Fibroblast of lung (primary cell): ENCODE data around the gene IL4. TPM values are rescaled to one million over a fixed set of nuclear protein-coding genes. Genes with fewer than 3 reads are reported as not detected.

ENCODE experiments used
- DNase-seq, 2 donors: peaks; one replicate each; pipeline versions ENCODE4 v3.0.0 to v3.0.0-alpha.2; 2010; ENCODE audit warnings: low read depth in 2 of 2
- H2AFZ ChIP-seq: 2 replicates; pipeline ENCODE4 v1.5.1; 2012; ENCODE audit warnings: low read length, control low read depth, inconsistent platforms
- H3K27ac ChIP-seq: 2 replicates; pipeline ENCODE4 v1.5.1; 2011; ENCODE audit warnings: low read length, control low read depth; ENCODE audit not compliant: insufficient read depth
- H3K27me3 ChIP-seq: 2 replicates; pipeline ENCODE4 v1.5.1; 2011; ENCODE audit warnings: mild to moderate bottlenecking, low read length; ENCODE audit not compliant: control insufficient read depth, insufficient read depth
- H3K36me3 ChIP-seq: 2 replicates; pipeline ENCODE4 v1.5.1; 2011; ENCODE audit warnings: low read length; ENCODE audit not compliant: control insufficient read depth, insufficient read depth
- H3K4me1 ChIP-seq: 2 replicates; pipeline ENCODE4 v1.5.1; 2011; ENCODE audit warnings: low read length; ENCODE audit not compliant: control insufficient read depth, insufficient read depth; ENCODE audit errors: extremely low read depth
- H3K4me2 ChIP-seq: 2 replicates; pipeline ENCODE4 v1.5.1; 2011; ENCODE audit warnings: low read length, control low read depth; ENCODE audit not compliant: insufficient read depth; ENCODE audit errors: extremely low read depth
- H3K4me3 ChIP-seq, 4 experiments: fragments of 200-600 bp in 1 of 4; sonication (generic) in 1 of 4; replicated peaks in 1 of 4; 2 replicates each; pipeline ENCODE4 v1.5.1; 2011 to 2016; ENCODE audit warnings: low read length in 4 of 4, low read depth in 3 of 4, mild to moderate bottlenecking in 3 of 4, control low read depth in 2 of 4, inconsistent platforms in 1 of 4, mixed read lengths in 1 of 4; ENCODE audit not compliant: insufficient read depth in 1 of 4; ENCODE audit errors: control extremely low read depth in 1 of 4
- H3K79me2 ChIP-seq: 2 replicates; pipeline ENCODE4 v1.5.1; 2012; ENCODE audit warnings: mild to moderate bottlenecking, low read length, inconsistent platforms; ENCODE audit not compliant: control insufficient read depth, insufficient read depth
- H3K9ac ChIP-seq: 2 replicates; pipeline ENCODE4 v1.5.1; 2011; ENCODE audit warnings: mild to moderate bottlenecking, low read length, control low read depth; ENCODE audit not compliant: insufficient read depth
- H3K9me3 ChIP-seq: 2 replicates; pipeline ENCODE4 v1.5.1; 2012; ENCODE audit warnings: low read depth, low read length; ENCODE audit not compliant: control insufficient read depth, insufficient read depth
- H4K20me1 ChIP-seq: 2 replicates; pipeline ENCODE4 v1.5.1; 2011; ENCODE audit warnings: low read length; ENCODE audit not compliant: control insufficient read depth, insufficient read depth; ENCODE audit errors: extremely low read depth
- EZH2 ChIP-seq: IDR thresholded peaks from 2 replicates; pipeline ENCODE4 v1.5.1; 2012; ENCODE audit warnings: low read length, control low read depth, mild to moderate bottlenecking; ENCODE audit errors: missing control alignments
- polyA plus RNA-seq, 2 donors: library from polyadenylated mRNA; depleted of rRNA in 1 of 2; stranded (reverse) in 1 of 2; unstranded in 1 of 2; fragments of >200 nt; gene quantifications; 2 replicates each; pipeline ENCODE4 v1.2.1, GENCODE V29; 2011 to 2012; ENCODE audit warnings: missing spikeins in 1 of 2
- total RNA-seq: library from RNA; depleted of rRNA; stranded (reverse); fragments of >200 nt; gene quantifications from 2 replicates; pipeline ENCODE4 v1.2.1, GENCODE V29; 2014
- TF ChIP-seq, protein P1 (sequence below), 2 donors: IDR thresholded peaks in 1 of 2; conservative IDR thresholded peaks in 1 of 2; 1 replicate in 1 of 2; 2 replicates in 1 of 2; pipeline ENCODE4 v1.5.1; 2011 to 2012; ENCODE audit warnings: low read length in 2 of 2, control low read depth in 1 of 2, inconsistent platforms in 1 of 2, low read depth in 1 of 2, mild to moderate bottlenecking in 1 of 2

IL4 gene
- total and polyA plus RNA-seq, 2 donors (not counting 1 experiment from before 2014, with no cell fraction given): not detected

DNA sequence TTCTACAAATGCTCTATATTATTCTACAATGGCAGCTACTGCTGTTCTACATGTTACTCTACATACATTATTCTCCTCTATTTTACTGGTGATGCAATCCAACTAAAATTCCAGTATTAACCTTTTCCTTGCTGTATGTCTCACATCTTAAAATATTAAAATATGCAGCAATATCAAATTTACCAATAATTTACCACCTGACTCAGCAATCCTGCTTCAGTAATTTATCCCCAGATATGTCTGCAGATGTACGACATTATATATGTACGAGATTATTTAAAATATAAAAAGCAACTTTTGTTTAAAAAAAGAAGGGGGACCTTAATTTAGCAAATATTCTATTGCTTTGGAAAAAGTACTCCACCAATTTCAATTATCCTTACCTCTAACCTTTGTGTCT lies 52.0 kb downstream of the IL4 start:
- Histone ChIP-seq H3K27ac (no peak overlapping the region), H3K4me3 (no peak overlapping the region), H3K4me1 (no peaks in the 10 kb centered on the region), H3K9ac (no peak overlapping the region), H3K36me3 (peaks cover 2% of the 10 kb centered on the region), H3K79me2 (no peaks in the 10 kb centered on the region), H2AFZ (no peak overlapping the region), H3K9me3 (no peaks in the 10 kb centered on the region), H3K4me2 (no peak overlapping the region), H3K27me3 (no peaks in the 10 kb centered on the region), H4K20me1 (no peaks in the 10 kb centered on the region)
- TF ChIP-seq, protein P1, sequence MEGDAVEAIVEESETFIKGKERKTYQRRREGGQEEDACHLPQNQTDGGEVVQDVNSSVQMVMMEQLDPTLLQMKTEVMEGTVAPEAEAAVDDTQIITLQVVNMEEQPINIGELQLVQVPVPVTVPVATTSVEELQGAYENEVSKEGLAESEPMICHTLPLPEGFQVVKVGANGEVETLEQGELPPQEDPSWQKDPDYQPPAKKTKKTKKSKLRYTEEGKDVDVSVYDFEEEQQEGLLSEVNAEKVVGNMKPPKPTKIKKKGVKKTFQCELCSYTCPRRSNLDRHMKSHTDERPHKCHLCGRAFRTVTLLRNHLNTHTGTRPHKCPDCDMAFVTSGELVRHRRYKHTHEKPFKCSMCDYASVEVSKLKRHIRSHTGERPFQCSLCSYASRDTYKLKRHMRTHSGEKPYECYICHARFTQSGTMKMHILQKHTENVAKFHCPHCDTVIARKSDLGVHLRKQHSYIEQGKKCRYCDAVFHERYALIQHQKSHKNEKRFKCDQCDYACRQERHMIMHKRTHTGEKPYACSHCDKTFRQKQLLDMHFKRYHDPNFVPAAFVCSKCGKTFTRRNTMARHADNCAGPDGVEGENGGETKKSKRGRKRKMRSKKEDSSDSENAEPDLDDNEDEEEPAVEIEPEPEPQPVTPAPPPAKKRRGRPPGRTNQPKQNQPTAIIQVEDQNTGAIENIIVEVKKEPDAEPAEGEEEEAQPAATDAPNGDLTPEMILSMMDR (conservative IDR thresholded peaks at IDR 0.05 in 1 of 2, IDR thresholded peaks at IDR 0.05 in 1 of 2; ENCODE audit: low read depth in 1 of 2, low read length in 2 of 2): no peak
- TF ChIP-seq EZH2: no peak
- DNase-seq: no peak

DNA sequence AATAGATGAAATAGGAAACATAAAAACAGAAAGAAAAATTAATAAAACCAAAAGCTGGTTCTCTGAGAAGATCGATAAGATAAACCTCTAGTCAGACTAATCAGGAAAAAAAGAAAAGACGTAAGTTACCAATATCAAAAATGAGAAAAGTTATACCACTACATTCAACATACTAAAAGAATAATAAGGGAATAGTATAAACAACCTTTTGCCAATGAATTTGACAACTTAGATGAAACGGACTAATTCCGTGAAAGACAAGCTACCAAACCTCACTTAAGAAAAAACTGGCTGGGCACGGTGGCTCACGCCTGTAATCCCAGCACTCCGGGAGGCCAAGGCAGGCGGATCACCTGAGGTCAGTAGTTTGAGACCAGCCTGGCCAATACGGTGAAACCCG lies 56.1 kb downstream of the IL4 start:
- TF ChIP-seq, protein P1 (conservative IDR thresholded peaks at IDR 0.05 in 1 of 2, IDR thresholded peaks at IDR 0.05 in 1 of 2; ENCODE audit: low read depth in 1 of 2, low read length in 2 of 2): no peak
- TF ChIP-seq EZH2: no peak
- no peak overlapping the region for H3K9ac ChIP-seq

More for the DNA sequence above, 56.1 kb downstream of the IL4 start:
- Histone ChIP-seq H3K27me3 (no peaks in the 10 kb centered on the region), H3K27ac (no peak overlapping the region), H2AFZ (no peak overlapping the region), H4K20me1 (no peaks in the 10 kb centered on the region), H3K36me3 (peaks cover 2% of the 10 kb centered on the region), H3K4me1 (no peaks in the 10 kb centered on the region), H3K79me2 (no peaks in the 10 kb centered on the region), H3K4me2 (no peak overlapping the region), H3K9me3 (no peaks in the 10 kb centered on the region), H3K4me3 (no peak overlapping the region)
- DNase-seq: no peak

Other genes with a start within 250 kb of the IL4 start
- 22.1 and 34.7 TPM in 2 replicates for gene IRF1, start 183.2 kb upstream of the IL4 start, total RNA-seq
- gene IRF1, start 183.2 kb upstream of the IL4 start, polyA plus RNA-seq: 36.8 and 37.6 TPM in 2 replicates
- gene IL5, start 130.5 kb upstream of the IL4 start, total RNA-seq: not detected in 2 replicates
- not detected in 2 replicates for gene IL5, start 130.5 kb upstream of the IL4 start, polyA plus RNA-seq
- gene RAD50, start 117.0 kb upstream of the IL4 start, total RNA-seq: 34.7 and 35.7 TPM in 2 replicates
- 21.5 and 23.1 TPM in 2 replicates for gene RAD50, start 117.0 kb upstream of the IL4 start, polyA plus RNA-seq
- gene IL13, start 15.8 kb upstream of the IL4 start, total RNA-seq: not detected in 2 replicates
- gene IL13, start 15.8 kb upstream of the IL4 start, polyA plus RNA-seq: not detected in 2 replicates
- 10.5 and 11.2 TPM in 2 replicates for gene KIF3A, start 63.6 kb downstream of the IL4 start, total RNA-seq
- gene KIF3A, start 63.6 kb downstream of the IL4 start, polyA plus RNA-seq: 7.3 and 8.8 TPM in 2 replicates
- under 0.01 TPM in 1 of 2 replicates, not detected in the other for gene CCNI2, start 73.4 kb downstream of the IL4 start, total RNA-seq
- not detected in 2 replicates for gene CCNI2, start 73.4 kb downstream of the IL4 start, polyA plus RNA-seq
- gene SEPTIN8, start 103.2 kb downstream of the IL4 start, total RNA-seq: 50.3 and 64.2 TPM in 2 replicates
- gene SEPTIN8, start 103.2 kb downstream of the IL4 start, polyA plus RNA-seq: 62.1 and 71.1 TPM in 2 replicates
- gene SOWAHA, start 139.3 kb downstream of the IL4 start, total RNA-seq: 0.17 and 0.26 TPM in 2 replicates
- 0.02 and 0.03 TPM in 2 replicates for gene SOWAHA, start 139.3 kb downstream of the IL4 start, polyA plus RNA-seq
- gene SHROOM1, start 156.7 kb downstream of the IL4 start, total RNA-seq: 4.1 and 6.1 TPM in 2 replicates
- 2.9 and 6.2 TPM in 2 replicates for gene SHROOM1, start 156.7 kb downstream of the IL4 start, polyA plus RNA-seq
- under 0.01 and 0.17 TPM in 2 replicates for gene GDF9, start 192.5 kb downstream of the IL4 start, total RNA-seq
- gene GDF9, start 192.5 kb downstream of the IL4 start, polyA plus RNA-seq: 0.07 and 0.11 TPM in 2 replicates
- 112 and 113 TPM in 2 replicates for gene UQCRQ, start 192.7 kb downstream of the IL4 start, total RNA-seq
- 157 and 200 TPM in 2 replicates for gene UQCRQ, start 192.7 kb downstream of the IL4 start, polyA plus RNA-seq
- gene LEAP2, start 199.7 kb downstream of the IL4 start, total RNA-seq: 0.26 and 0.33 TPM in 2 replicates
- gene LEAP2, start 199.7 kb downstream of the IL4 start, polyA plus RNA-seq: 0.30 and 0.50 TPM in 2 replicates